ENCODE results near the gene SLC31A1.

SLC31A1 gene

DNA sequence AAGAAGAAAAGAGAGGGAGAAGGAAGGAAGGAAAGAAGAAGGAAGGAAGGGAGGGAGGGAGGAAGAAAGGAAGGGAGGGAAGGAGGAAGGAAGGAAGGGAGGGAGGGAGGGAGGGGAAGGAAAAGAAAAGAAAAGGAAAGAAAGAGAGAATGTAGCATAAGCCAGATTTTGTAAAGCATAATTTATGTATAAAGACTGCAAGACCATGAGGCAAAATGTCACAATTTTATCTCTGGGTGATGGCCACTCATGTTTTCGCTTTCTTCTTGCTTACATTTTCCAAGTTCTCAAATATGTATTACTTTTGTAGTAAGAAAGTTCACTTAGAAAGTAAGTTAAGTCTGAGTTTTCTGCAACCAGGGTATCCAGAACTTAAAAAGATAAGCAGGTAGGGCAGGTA lies 85.2 kb downstream of the SLC31A1 start:
- no peaks in the 10 kb centered on the region for H3K27me3 ChIP-seq (ENCODE audit: insufficient read depth, insufficient read length)
- no peak for DNase-seq (ENCODE audit: low read depth, low spot score)
- no peaks in the 10 kb centered on the region for H3K9me3 ChIP-seq (ENCODE audit: insufficient read depth, low read length)
- no peaks in the 10 kb centered on the region for H3K36me3 ChIP-seq (ENCODE audit: insufficient read depth, insufficient read length, low read length)
- no peak overlapping the region for H3K9ac ChIP-seq (ENCODE audit: insufficient read length, low read depth)
- no peak overlapping the region for H3K4me3 ChIP-seq (ENCODE audit: insufficient read length, low read depth)
- TF ChIP-seq YY1 (IDR thresholded peaks at IDR 0.05; ENCODE audit: insufficient read depth, insufficient read length) = no peak
- TF ChIP-seq ZNF274 (IDR thresholded peaks at IDR 0.05; ENCODE audit: low read depth, low read length) = no peak
- TF ChIP-seq SUZ12 (IDR thresholded peaks at IDR 0.05; ENCODE audit: extremely low read depth, insufficient read depth, insufficient read length) = no peak
- H3K4me1 ChIP-seq (ENCODE audit: insufficient read depth, insufficient read length) = peaks cover 9% of the 10 kb centered on the region

GRCh38 chr9:113307396-113307975 lies 86.1 kb downstream of the SLC31A1 start:
- peaks cover 9% of the 10 kb centered on the region for H3K4me1 ChIP-seq (ENCODE audit: insufficient read depth, insufficient read length)
- no peaks in the 10 kb centered on the region for H3K27me3 ChIP-seq (ENCODE audit: insufficient read depth, insufficient read length)
- H3K9me3 ChIP-seq (ENCODE audit: insufficient read depth, low read length) = no peaks in the 10 kb centered on the region
- no peaks in the 10 kb centered on the region for H3K36me3 ChIP-seq (ENCODE audit: insufficient read depth, insufficient read length, low read length)
- no peak overlapping the region for H3K4me3 ChIP-seq (ENCODE audit: insufficient read length, low read depth)
- no peak for TF ChIP-seq YY1 (IDR thresholded peaks at IDR 0.05; ENCODE audit: insufficient read depth, insufficient read length)
- TF ChIP-seq SUZ12 (IDR thresholded peaks at IDR 0.05; ENCODE audit: extremely low read depth, insufficient read depth, insufficient read length) = no peak
- TF ChIP-seq ZNF274 (IDR thresholded peaks at IDR 0.05; ENCODE audit: low read depth, low read length) = no peak
- no peak for DNase-seq (ENCODE audit: low read depth, low spot score)
- no peak overlapping the region for H3K9ac ChIP-seq (ENCODE audit: insufficient read length, low read depth)

DNA sequence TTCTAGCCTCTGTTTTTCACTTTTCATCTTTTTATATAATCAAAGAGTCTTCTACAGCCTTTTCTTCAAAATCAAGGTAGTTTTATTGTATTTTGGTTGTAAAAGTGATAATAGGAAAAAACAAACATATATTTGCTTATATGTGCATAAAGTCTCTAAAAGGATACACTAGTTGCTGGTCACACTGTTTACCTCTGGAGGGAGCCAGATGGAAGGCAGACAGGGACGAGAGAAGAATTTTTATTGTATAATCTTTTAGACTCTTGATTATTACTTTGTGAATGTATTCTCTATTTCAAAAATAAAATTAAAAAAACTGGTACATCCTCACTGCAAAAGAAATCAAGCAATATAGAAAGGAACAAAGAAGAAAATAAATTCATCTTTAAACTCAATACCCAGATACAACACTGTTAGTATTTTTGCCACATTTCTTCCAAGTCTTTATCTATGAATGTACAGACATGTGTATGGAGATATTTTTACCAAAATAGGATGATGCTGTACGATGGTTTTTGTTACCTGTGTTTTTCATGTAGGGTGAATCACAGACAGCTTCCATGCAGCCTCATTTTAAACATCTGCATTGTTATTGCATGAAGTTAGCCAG lies 88.0 kb downstream of the SLC31A1 start:
- Histone ChIP-seq H3K9me3 (ENCODE audit: insufficient read depth, low read length) (no peaks in the 10 kb centered on the region), H3K4me3 (ENCODE audit: insufficient read length, low read depth) (no peak overlapping the region), H3K27me3 (ENCODE audit: insufficient read depth, insufficient read length) (no peaks in the 10 kb centered on the region), H3K4me1 (ENCODE audit: insufficient read depth, insufficient read length) (peaks cover 3% of the 10 kb centered on the region), H3K9ac (ENCODE audit: insufficient read length, low read depth) (no peak overlapping the region), H3K36me3 (ENCODE audit: insufficient read depth, insufficient read length, low read length) (no peaks in the 10 kb centered on the region)
- TF ChIP-seq YY1 (IDR thresholded peaks at IDR 0.05; ENCODE audit: insufficient read depth, insufficient read length) = no peak
- TF ChIP-seq ZNF274 (IDR thresholded peaks at IDR 0.05; ENCODE audit: low read depth, low read length) = no peak
- no peak for TF ChIP-seq SUZ12 (IDR thresholded peaks at IDR 0.05; ENCODE audit: extremely low read depth, insufficient read depth, insufficient read length)
- no peak for DNase-seq (ENCODE audit: low read depth, low spot score)

DNA sequence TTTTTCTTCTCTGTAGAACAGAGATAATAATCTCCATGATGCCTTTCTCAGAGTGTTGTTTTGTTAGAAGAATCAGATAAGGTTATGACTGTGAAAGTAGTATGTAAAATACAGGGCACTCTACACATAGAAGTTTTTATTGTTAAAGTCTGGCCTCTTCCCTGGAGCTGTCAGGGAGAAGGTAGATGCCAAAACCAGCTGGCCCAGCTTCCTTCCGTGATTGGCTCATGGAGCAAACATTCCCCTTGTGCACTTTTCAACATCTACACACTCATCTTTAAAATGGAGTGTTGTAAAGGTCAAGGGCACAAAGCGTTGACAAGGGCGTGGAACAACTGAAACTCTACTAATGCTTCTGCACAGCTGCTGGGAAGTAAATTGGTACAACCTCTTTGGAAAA lies 89.2 kb downstream of the SLC31A1 start:
- TF ChIP-seq YY1 (IDR thresholded peaks at IDR 0.05; ENCODE audit: insufficient read depth, insufficient read length) = no peak
- no peak for TF ChIP-seq ZNF274 (IDR thresholded peaks at IDR 0.05; ENCODE audit: low read depth, low read length)
- no peak for TF ChIP-seq SUZ12 (IDR thresholded peaks at IDR 0.05; ENCODE audit: extremely low read depth, insufficient read depth, insufficient read length)
- Histone ChIP-seq H3K4me3 (ENCODE audit: insufficient read length, low read depth) (no peak overlapping the region), H3K36me3 (ENCODE audit: insufficient read depth, insufficient read length, low read length) (no peaks in the 10 kb centered on the region), H3K4me1 (ENCODE audit: insufficient read depth, insufficient read length) (peaks cover 3% of the 10 kb centered on the region), H3K9me3 (ENCODE audit: insufficient read depth, low read length) (no peaks in the 10 kb centered on the region), H3K27me3 (ENCODE audit: insufficient read depth, insufficient read length) (no peaks in the 10 kb centered on the region), H3K9ac (ENCODE audit: insufficient read length, low read depth) (no peak overlapping the region)
- no peak for DNase-seq (ENCODE audit: low read depth, low spot score)

GRCh38 chr9:113311961-113312360 lies 90.6 kb downstream of the SLC31A1 start:
- Histone ChIP-seq H3K36me3 (ENCODE audit: insufficient read depth, insufficient read length, low read length) (no peaks in the 10 kb centered on the region), H3K9me3 (ENCODE audit: insufficient read depth, low read length) (no peaks in the 10 kb centered on the region), H3K4me3 (ENCODE audit: insufficient read length, low read depth) (no peak overlapping the region), H3K4me1 (ENCODE audit: insufficient read depth, insufficient read length) (peaks cover 3% of the 10 kb centered on the region), H3K9ac (ENCODE audit: insufficient read length, low read depth) (no peak overlapping the region), H3K27me3 (ENCODE audit: insufficient read depth, insufficient read length) (no peaks in the 10 kb centered on the region)
- no peak for DNase-seq (ENCODE audit: low read depth, low spot score)
- TF ChIP-seq ZNF274 (IDR thresholded peaks at IDR 0.05; ENCODE audit: low read depth, low read length) (no peak), YY1 (IDR thresholded peaks at IDR 0.05; ENCODE audit: insufficient read depth, insufficient read length) (no peak), SUZ12 (IDR thresholded peaks at IDR 0.05; ENCODE audit: extremely low read depth, insufficient read depth, insufficient read length) (no peak)

- Histone ChIP-seq H3K4me1 (ENCODE audit: insufficient read depth, insufficient read length) (no peaks in the 10 kb centered on the region), H3K9ac (ENCODE audit: insufficient read length, low read depth) (no peak overlapping the region), H3K27me3 (ENCODE audit: insufficient read depth, insufficient read length) (no peaks in the 10 kb centered on the region), H3K36me3 (ENCODE audit: insufficient read depth, insufficient read length, low read length) (no peaks in the 10 kb centered on the region), H3K9me3 (ENCODE audit: insufficient read depth, low read length) (no peaks in the 10 kb centered on the region), H3K4me3 (ENCODE audit: insufficient read length, low read depth) (no peak overlapping the region)
- no peak for TF ChIP-seq YY1 (IDR thresholded peaks at IDR 0.05; ENCODE audit: insufficient read depth, insufficient read length)
- DNase-seq (ENCODE audit: low read depth, low spot score) = no peak
Measured at GRCh38 chr9:113313261-113313660, 91.9 kb downstream of the SLC31A1 start.

Data from NT2/D1 (cell line).